Measurements from ENCODE around the gene SPATC1L. TPM values are rescaled to one million over a fixed set of nuclear protein-coding genes. Genes with fewer than 3 reads are reported as not detected.
A peak's percentile ranks its signal among the peaks of the same experiment; 100 is the strongest.

Gene SPATC1L
- total RNA-seq, 1 donor from 2014 or later, result 5.2 TPM

DNA sequence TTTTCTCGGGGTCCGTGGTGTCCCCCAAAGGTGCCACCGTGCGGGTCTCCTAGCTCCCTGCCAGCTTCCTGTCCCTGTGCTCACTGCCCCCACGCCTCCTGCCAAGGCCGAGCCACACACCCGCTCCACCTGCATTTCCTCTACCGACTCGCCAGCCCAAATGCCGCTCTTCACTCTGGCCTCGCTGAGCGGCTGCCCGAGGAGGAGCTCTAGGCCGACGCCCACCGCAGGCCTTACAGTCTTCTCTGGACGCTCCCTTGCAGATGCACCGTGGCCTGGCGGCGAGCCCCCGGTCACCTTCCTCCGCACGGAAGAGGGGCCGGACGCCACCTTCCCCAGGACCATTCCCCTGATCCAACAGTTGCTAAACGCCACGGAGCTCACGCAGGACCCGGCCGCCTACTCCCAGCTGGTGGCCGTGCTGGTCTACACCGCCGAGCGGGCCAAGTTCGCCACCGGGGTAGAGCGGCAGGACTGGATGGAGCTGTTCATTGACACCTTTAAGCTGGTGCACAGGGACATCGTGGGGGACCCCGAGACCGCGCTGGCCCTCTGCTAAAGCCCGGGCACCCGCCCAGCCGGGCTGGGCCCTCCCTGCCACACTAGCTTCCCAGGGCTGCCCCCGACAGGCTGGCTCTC is 55.2 kb downstream of the SPATC1L start:
- peaks cover 0 to 35% of the 10 kb centered on the region in 2 donors for H3K36me3 ChIP-seq
- intact Hi-C loops (cut with DNase I), result no loop called here
- TF ChIP-seq, protein P1, sequence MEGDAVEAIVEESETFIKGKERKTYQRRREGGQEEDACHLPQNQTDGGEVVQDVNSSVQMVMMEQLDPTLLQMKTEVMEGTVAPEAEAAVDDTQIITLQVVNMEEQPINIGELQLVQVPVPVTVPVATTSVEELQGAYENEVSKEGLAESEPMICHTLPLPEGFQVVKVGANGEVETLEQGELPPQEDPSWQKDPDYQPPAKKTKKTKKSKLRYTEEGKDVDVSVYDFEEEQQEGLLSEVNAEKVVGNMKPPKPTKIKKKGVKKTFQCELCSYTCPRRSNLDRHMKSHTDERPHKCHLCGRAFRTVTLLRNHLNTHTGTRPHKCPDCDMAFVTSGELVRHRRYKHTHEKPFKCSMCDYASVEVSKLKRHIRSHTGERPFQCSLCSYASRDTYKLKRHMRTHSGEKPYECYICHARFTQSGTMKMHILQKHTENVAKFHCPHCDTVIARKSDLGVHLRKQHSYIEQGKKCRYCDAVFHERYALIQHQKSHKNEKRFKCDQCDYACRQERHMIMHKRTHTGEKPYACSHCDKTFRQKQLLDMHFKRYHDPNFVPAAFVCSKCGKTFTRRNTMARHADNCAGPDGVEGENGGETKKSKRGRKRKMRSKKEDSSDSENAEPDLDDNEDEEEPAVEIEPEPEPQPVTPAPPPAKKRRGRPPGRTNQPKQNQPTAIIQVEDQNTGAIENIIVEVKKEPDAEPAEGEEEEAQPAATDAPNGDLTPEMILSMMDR (IDR thresholded peaks at IDR 0.05), result no peak
- peak in 1 of 2 donors; percentile 14 for TF ChIP-seq POLR2AphosphoS5 (IDR thresholded peaks at IDR 0.05; ENCODE audit: insufficient read depth in 1 of 2, low read depth in 1 of 2)
- no peaks in the 10 kb centered on the region for H3K27me3 ChIP-seq
- no peak overlapping the region for H3K4me3 ChIP-seq
- H3K9me3 ChIP-seq, result no peaks in the 10 kb centered on the region
- H3K4me1 ChIP-seq, result no peaks in the 10 kb centered on the region
- no peak for DNase-seq (ENCODE audit: extremely low spot score in 2 of 2)
- H3K27ac ChIP-seq, result no peak overlapping the region

DNA sequence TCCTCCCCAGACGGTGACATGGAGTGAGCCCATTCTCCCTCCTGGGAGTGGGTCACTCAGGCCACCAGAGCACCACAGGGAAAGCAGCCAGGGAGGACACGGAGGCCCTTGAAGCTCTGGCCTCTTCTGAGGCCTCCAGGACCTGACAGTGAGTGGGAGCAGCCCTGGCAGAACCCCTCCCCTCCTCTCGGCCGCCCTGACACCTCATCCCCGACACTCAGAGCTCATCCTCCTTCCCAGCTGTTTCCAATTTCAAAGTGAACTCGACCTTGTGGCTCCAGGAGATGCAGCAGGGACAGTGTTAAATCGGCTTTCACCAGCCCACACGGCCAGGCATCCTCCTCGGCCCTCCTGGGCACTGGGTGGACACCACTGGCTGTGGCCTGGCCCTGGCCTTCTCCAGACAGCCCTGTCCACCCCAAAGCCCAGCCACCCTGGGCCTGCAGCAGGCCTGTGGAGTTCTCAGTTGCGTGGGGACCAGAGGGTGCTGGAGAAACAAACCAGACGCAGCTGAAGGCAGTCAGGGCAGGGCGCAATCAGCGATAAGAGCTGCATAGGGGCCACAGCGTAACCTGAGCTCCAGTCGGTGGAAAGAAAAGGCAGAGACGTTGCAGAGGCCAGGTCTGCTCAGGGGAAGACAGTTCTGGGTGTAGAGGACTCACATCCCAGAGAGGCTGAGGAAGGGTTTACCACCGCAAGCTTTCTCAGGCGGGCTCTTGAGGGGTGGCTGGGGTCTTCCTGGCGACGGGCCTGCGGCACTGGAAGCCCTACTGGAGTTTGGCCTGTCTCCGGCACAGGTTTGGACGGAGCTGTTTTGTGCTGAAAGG is 55.9 kb downstream of the SPATC1L start:
- H3K9me3 ChIP-seq, result no peaks in the 10 kb centered on the region
- no peak for DNase-seq (ENCODE audit: extremely low spot score in 2 of 2)
- H3K4me1 ChIP-seq, result no peaks in the 10 kb centered on the region
- no peak overlapping the region for H3K27ac ChIP-seq
- no peak overlapping the region for H3K4me3 ChIP-seq
- H3K36me3 ChIP-seq, result peaks cover 0 to 35% of the 10 kb centered on the region in 2 donors
- TF ChIP-seq POLR2AphosphoS5 (IDR thresholded peaks at IDR 0.05; ENCODE audit: insufficient read depth in 1 of 2, low read depth in 1 of 2) (no peak), POLR2A (IDR thresholded peaks at IDR 0.05) (no peak)
- TF ChIP-seq, protein P1 (IDR thresholded peaks at IDR 0.05), result no peak
- intact Hi-C loops (cut with DNase I), result no loop called here
- H3K27me3 ChIP-seq, result no peaks in the 10 kb centered on the region

DNA sequence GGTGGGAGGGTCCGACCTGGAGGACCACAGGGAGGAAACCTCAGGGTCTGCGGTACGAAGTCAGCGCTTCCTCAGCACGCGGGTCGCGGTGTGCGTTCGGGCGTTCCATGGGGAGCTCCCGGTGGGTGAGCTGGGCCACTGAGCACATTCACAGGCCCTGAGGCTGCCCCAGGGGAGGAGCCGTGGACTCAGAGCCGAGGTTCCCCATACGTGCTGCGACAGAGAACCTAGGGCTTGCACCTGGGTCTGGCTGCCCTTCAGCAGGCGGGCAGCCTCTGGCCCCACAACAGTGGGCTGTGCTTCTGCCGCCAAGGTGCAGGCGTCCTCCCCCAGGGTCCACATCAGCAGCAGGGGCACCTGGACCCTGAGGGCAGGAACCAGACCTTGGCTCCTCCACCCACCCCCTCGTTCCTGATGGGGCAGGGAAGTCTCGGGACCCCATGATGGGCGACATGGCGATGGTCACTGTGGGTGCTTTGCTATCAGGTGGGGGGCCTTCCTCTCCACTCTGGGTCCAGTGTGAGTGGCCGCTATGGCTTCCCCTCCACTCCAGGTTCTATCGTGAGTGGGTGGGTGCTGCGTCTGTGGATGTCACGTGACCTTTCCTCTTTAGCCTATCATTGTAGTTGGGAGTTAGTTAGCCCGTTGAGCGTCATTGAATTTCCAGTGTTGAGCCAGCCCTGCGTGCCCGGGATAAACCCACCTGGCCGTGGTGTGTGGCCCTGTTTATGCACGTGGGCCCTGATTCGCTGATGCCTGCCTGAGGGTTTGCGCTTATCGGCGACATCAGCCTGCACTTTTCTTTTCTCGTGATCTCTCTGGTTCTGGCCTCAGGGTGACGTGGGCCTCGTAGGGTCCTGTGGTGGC is 56.8 kb downstream of the SPATC1L start:
- no peak for DNase-seq (ENCODE audit: extremely low spot score in 2 of 2)
- no peaks in the 10 kb centered on the region for H3K9me3 ChIP-seq

DNA sequence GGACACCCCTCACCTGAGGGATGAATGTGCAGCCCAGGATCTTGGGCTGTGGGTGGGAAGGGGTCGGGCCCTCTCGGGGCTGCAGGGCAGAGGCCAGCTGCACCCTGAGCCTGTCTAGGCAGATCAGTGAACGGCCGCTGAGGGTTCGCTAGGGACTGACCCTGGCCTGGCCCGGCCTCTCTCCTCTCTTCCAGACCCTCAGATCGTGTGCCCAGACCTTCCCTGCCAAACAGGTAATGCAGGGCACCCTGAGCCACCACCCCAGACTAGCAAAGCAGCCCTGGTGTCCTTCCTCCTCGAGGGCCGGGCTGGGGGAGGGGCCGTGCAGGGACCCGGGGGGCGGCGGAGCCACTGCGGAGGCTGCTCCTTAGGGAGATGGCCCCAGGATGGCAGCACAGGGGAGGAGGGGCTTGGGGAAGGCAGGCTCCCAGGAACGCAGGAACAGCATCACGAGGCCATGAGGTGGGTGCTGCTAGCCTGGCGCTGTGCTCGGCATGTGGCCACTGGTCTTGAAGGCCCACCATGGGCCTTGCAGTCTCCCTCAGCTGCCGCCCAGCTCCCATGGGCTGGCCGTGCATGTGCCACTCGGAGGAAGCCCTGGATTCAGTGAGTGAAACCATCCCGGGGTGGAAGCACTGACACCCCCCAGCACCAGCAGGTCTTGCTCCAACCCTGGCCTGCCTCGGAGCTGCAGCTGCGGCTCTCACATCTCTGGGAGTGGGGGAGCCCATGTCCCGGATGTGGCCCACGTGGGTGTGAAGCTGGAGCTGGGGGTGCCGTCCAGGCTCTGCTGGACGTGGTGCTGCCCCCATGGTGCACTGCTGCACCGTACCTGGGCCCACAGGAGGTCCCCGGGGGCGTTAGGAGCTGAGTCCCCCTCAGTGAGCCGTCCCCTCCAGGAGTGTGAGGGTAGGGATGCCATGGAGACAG is 57.7 kb downstream of the SPATC1L start:
- no peak for TF ChIP-seq POLR2A (IDR thresholded peaks at IDR 0.05)
- no peak for TF ChIP-seq POLR2AphosphoS5 (IDR thresholded peaks at IDR 0.05; ENCODE audit: insufficient read depth in 1 of 2, low read depth in 1 of 2)
- TF ChIP-seq, protein P1 (IDR thresholded peaks at IDR 0.05), result no peak
- H3K27ac ChIP-seq, result no peak overlapping the region

More for the DNA sequence above, 56.8 kb downstream of the SPATC1L start:
- H3K27ac ChIP-seq, result no peak overlapping the region
- intact Hi-C loops (cut with DNase I), result no loop called here
- peaks cover 0 to 37% of the 10 kb centered on the region in 2 donors for H3K36me3 ChIP-seq
- H3K27me3 ChIP-seq, result no peaks in the 10 kb centered on the region
- H3K4me1 ChIP-seq, result no peaks in the 10 kb centered on the region
- H3K4me3 ChIP-seq, result no peak overlapping the region
- TF ChIP-seq POLR2AphosphoS5 (IDR thresholded peaks at IDR 0.05; ENCODE audit: insufficient read depth in 1 of 2, low read depth in 1 of 2) (no peak), POLR2A (IDR thresholded peaks at IDR 0.05) (no peak)
- TF ChIP-seq, protein P1 (IDR thresholded peaks at IDR 0.05), result no peak

More for the DNA sequence above, 57.7 kb downstream of the SPATC1L start:
- Histone ChIP-seq H3K4me1 (no peaks in the 10 kb centered on the region), H3K36me3 (peaks cover 0 to 46% of the 10 kb centered on the region in 2 donors), H3K9me3 (no peaks in the 10 kb centered on the region), H3K4me3 (no peak overlapping the region), H3K27me3 (no peaks in the 10 kb centered on the region)
- DNase-seq (ENCODE audit: extremely low spot score in 2 of 2), result no peak
- intact Hi-C loops (cut with DNase I), result no loop called here
